HepG2 (cell line): ENCODE measurements around the gene DNMT3A. TPM values are rescaled to one million over a fixed set of nuclear protein-coding genes. Genes with fewer than 3 reads are reported as not detected.

Experiments
- BRCA1 ChIP-seq: sonication (generic); formaldehyde crosslinking; IDR thresholded peaks from 2 replicates; pipeline ENCODE4 v1.4.0; 2020; ENCODE audit warnings: missing genetic modification reagents
- CBFB ChIP-seq: sonication (generic); formaldehyde crosslinking; IDR thresholded peaks from 2 replicates; pipeline ENCODE4 v1.4.0; 2020; ENCODE audit warnings: missing genetic modification reagents
- CREB1 ChIP-seq, 2 experiments: fragments of 450-650 bp in 1 of 2; IDR thresholded peaks; 2 replicates each; pipeline ENCODE4 v1.6.1; 2016 to 2017; ENCODE audit warnings: control low read depth in 1 of 2, mild to moderate bottlenecking in 1 of 2, missing compliant biosample characterization in 1 of 2, missing genetic modification characterization in 1 of 2
- ELF4 ChIP-seq: sonication (generic); formaldehyde crosslinking; IDR thresholded peaks from 2 replicates; pipeline ENCODE4 v1.5.0; 2020; ENCODE audit warnings: missing genetic modification reagents, mild to moderate bottlenecking, moderate library complexity, borderline replicate concordance
- FOXA1 ChIP-seq, 2 experiments: fragments of 450-650 bp in 1 of 2; sonication (generic) in 1 of 2; formaldehyde crosslinking in 1 of 2; IDR thresholded peaks; 2 replicates each; pipeline versions ENCODE4 v1.4.0 to v1.6.1; 2016 to 2020; ENCODE audit warnings: missing genetic modification reagents in 1 of 2
- GTF3A ChIP-seq: sonication (generic); formaldehyde crosslinking; conservative IDR thresholded peaks from 2 replicates; pipeline ENCODE4 v1.4.0; 2020; ENCODE audit warnings: mild to moderate bottlenecking, missing genetic modification reagents
- HMGA1 ChIP-seq: sonication (generic); formaldehyde crosslinking; conservative IDR thresholded peaks from 2 replicates; pipeline ENCODE4 v1.4.0; 2020; ENCODE audit warnings: missing genetic modification reagents
- MXD4 ChIP-seq: IDR thresholded peaks from 2 replicates; pipeline ENCODE4 v1.6.1; 2016; ENCODE audit warnings: mild to moderate bottlenecking, missing biosample characterization, missing genetic modification reagents
- NCOA5 ChIP-seq: sonication (generic); formaldehyde crosslinking; IDR thresholded peaks from 2 replicates; pipeline ENCODE4 v1.4.0; 2020; ENCODE audit warnings: missing genetic modification reagents
- NFYC ChIP-seq: IDR thresholded peaks from 2 replicates; pipeline ENCODE4 v1.6.1; 2016; ENCODE audit warnings: missing genetic modification reagents, missing compliant biosample characterization
- RFXAP ChIP-seq: sonication (generic); formaldehyde crosslinking; IDR thresholded peaks from 2 replicates; pipeline ENCODE4 v1.4.0; 2020; ENCODE audit warnings: missing genetic modification reagents, borderline replicate concordance
- SIX1 ChIP-seq: sonication (generic); formaldehyde crosslinking; IDR thresholded peaks from 2 replicates; pipeline ENCODE4 v1.4.0; 2020; ENCODE audit warnings: missing genetic modification reagents, borderline replicate concordance
- SRSF4 ChIP-seq: fragments of 200-400 bp; formaldehyde crosslinking; IDR thresholded peaks from one replicate; pipeline ENCODE4 v1.6.1; 2018; ENCODE audit warnings: mild to moderate bottlenecking, low read depth, low read length, moderate library complexity; ENCODE audit not compliant: poor library complexity, severe bottlenecking
- TAF15 ChIP-seq: fragments of 200-400 bp; formaldehyde crosslinking; IDR thresholded peaks from one replicate; pipeline ENCODE4 v1.6.1; 2018; ENCODE audit warnings: mild to moderate bottlenecking, low read depth, low read length; ENCODE audit not compliant: poor library complexity, severe bottlenecking
- WIZ ChIP-seq: sonication (generic); formaldehyde crosslinking; IDR thresholded peaks from 2 replicates; pipeline ENCODE4 v1.5.1; 2020; ENCODE audit warnings: mild to moderate bottlenecking, missing genetic modification reagents
- ZBTB37 ChIP-seq: sonication (generic); formaldehyde crosslinking; IDR thresholded peaks from 2 replicates; pipeline ENCODE4 v1.4.0; 2020; ENCODE audit warnings: mild to moderate bottlenecking, missing genetic modification reagents
- ZNF234 ChIP-seq: sonication (generic); formaldehyde crosslinking; conservative IDR thresholded peaks from 2 replicates; pipeline ENCODE4 v1.5.1; 2020; ENCODE audit warnings: mild to moderate bottlenecking, missing genetic modification reagents
- ZNF354B ChIP-seq: sonication (generic); formaldehyde crosslinking; IDR thresholded peaks from 2 replicates; pipeline ENCODE4 v1.8.0; 2022; ENCODE audit warnings: mild to moderate bottlenecking, missing genetic modification reagents
- ZNF367 ChIP-seq: sonication (generic); formaldehyde crosslinking; IDR thresholded peaks from 2 replicates; pipeline ENCODE4 v1.4.0; 2020; ENCODE audit warnings: missing genetic modification reagents, borderline replicate concordance
- ZNF878 ChIP-seq: sonication (generic); formaldehyde crosslinking; IDR thresholded peaks from 2 replicates; pipeline ENCODE4 v1.8.1; 2023; ENCODE audit warnings: mild to moderate bottlenecking, missing genetic modification reagents, moderate library complexity
- ZSCAN9 ChIP-seq: IDR thresholded peaks from 2 replicates; pipeline ENCODE4 v1.6.1; 2016; ENCODE audit warnings: borderline replicate concordance
- polyA plus RNA-seq, 8 experiments: library from polyadenylated mRNA; depleted of rRNA in 3 of 8; stranded (reverse) in 7 of 8; unstranded in 1 of 8; fragments of >200 nt; fragmentation: Illumina TruSeq in 4 of 8; extraction: Trizol in 4 of 8; gene quantifications; 2 replicates each; pipeline versions ENCODE4 v1.2.1 to v1.2.3, GENCODE V29; 2011 to 2016; ENCODE audit warnings: low read depth in 4 of 8, missing spikeins in 1 of 8, mixed read lengths in 1 of 8; ENCODE audit not compliant: insufficient read depth in 1 of 8
- total RNA-seq, 5 experiments: library from RNA; depleted of rRNA; stranded (reverse); fragments of >200 nt; fragmentation: Illumina TruSeq; extraction: Trizol; gene quantifications; 2 replicates each; pipeline ENCODE4 v1.2.3, GENCODE V29; 2016; ENCODE audit warnings: low read depth in 1 of 5
- TF ChIP-seq, protein P1 (sequence below): IDR thresholded peaks from 2 replicates; pipeline ENCODE4 v1.6.1; 2016; ENCODE audit warnings: missing compliant biosample characterization, missing genetic modification reagents, borderline replicate concordance
- TF ChIP-seq, protein P2 (sequence below): sonication (generic); formaldehyde crosslinking; IDR thresholded peaks from 2 replicates; pipeline ENCODE4 v1.4.0; 2020; ENCODE audit warnings: low read depth, mild to moderate bottlenecking, missing genetic modification reagents
- TF ChIP-seq, protein P3 (sequence below): sonication (generic); formaldehyde crosslinking; IDR thresholded peaks from 2 replicates; pipeline ENCODE4 v1.4.0; 2020; ENCODE audit warnings: low read depth, missing genetic modification reagents

DNMT3A gene
- total and polyA plus RNA-seq, 2 of the 13 experiments (the other 11 are each of a cell fraction or from before 2014, with no cell fraction given): 14.7 to 29.1 TPM

- TF ChIP-seq, protein P1, sequence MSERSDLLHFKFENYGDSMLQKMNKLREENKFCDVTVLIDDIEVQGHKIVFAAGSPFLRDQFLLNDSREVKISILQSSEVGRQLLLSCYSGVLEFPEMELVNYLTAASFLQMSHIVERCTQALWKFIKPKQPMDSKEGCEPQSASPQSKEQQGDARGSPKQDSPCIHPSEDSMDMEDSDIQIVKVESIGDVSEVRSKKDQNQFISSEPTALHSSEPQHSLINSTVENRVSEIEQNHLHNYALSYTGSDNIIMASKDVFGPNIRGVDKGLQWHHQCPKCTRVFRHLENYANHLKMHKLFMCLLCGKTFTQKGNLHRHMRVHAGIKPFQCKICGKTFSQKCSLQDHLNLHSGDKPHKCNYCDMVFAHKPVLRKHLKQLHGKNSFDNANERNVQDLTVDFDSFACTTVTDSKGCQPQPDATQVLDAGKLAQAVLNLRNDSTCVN (CRISPR knock-in tag): peak; percentile 76; the same call in 1 of the 2 replicates
- TF ChIP-seq RFXAP (CRISPR knock-in tag): peak; percentile 71; the same call in 1 of the 2 replicates
- TF ChIP-seq ELF4 (CRISPR knock-in tag): no peak
- TF ChIP-seq ZNF354B (CRISPR knock-in tag): 0 out of 2 replicates have a peak, but pooled peaks have one; percentile 12
- peak; percentile 70 for TF ChIP-seq ZSCAN9
- no peak for TF ChIP-seq MXD4 (CRISPR knock-in tag)
- TF ChIP-seq SIX1 (CRISPR knock-in tag): no peak
- peak; percentile 57; the same call in 1 of the 2 replicates for TF ChIP-seq WIZ (CRISPR knock-in tag)
- 0 out of 2 replicates have a peak, but pooled peaks have one; percentile 69 for TF ChIP-seq BRCA1 (CRISPR knock-in tag)
- TF ChIP-seq CBFB: peak; percentile 52; the same call in 1 of the 2 replicates
- 0 out of 2 replicates have a peak, but pooled peaks have one; percentile 17 for TF ChIP-seq ZNF367 (CRISPR knock-in tag)
- no peak for TF ChIP-seq ZNF234 (CRISPR knock-in tag)
- TF ChIP-seq ZNF878 (CRISPR knock-in tag): 0 out of 2 replicates have a peak, but pooled peaks have one; percentile 52
- TF ChIP-seq ZBTB37 (CRISPR knock-in tag): no peak
- no peak for TF ChIP-seq SRSF4
- TF ChIP-seq FOXA1 (IDR thresholded peaks at IDR 0.05): no peak
- TF ChIP-seq FOXA1 (CRISPR knock-in tag; IDR thresholded peaks at IDR 0.05): peak; percentile 66
- TF ChIP-seq HMGA1 (CRISPR knock-in tag): no peak
- TF ChIP-seq, protein P2, sequence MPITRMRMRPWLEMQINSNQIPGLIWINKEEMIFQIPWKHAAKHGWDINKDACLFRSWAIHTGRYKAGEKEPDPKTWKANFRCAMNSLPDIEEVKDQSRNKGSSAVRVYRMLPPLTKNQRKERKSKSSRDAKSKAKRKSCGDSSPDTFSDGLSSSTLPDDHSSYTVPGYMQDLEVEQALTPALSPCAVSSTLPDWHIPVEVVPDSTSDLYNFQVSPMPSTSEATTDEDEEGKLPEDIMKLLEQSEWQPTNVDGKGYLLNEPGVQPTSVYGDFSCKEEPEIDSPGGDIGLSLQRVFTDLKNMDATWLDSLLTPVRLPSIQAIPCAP (CRISPR knock-in tag): peak; percentile 39; the same call in 1 of the 2 replicates
- TF ChIP-seq GTF3A (CRISPR knock-in tag): peak; percentile 68; the same call in 1 of the 2 replicates
- TF ChIP-seq, protein P3, sequence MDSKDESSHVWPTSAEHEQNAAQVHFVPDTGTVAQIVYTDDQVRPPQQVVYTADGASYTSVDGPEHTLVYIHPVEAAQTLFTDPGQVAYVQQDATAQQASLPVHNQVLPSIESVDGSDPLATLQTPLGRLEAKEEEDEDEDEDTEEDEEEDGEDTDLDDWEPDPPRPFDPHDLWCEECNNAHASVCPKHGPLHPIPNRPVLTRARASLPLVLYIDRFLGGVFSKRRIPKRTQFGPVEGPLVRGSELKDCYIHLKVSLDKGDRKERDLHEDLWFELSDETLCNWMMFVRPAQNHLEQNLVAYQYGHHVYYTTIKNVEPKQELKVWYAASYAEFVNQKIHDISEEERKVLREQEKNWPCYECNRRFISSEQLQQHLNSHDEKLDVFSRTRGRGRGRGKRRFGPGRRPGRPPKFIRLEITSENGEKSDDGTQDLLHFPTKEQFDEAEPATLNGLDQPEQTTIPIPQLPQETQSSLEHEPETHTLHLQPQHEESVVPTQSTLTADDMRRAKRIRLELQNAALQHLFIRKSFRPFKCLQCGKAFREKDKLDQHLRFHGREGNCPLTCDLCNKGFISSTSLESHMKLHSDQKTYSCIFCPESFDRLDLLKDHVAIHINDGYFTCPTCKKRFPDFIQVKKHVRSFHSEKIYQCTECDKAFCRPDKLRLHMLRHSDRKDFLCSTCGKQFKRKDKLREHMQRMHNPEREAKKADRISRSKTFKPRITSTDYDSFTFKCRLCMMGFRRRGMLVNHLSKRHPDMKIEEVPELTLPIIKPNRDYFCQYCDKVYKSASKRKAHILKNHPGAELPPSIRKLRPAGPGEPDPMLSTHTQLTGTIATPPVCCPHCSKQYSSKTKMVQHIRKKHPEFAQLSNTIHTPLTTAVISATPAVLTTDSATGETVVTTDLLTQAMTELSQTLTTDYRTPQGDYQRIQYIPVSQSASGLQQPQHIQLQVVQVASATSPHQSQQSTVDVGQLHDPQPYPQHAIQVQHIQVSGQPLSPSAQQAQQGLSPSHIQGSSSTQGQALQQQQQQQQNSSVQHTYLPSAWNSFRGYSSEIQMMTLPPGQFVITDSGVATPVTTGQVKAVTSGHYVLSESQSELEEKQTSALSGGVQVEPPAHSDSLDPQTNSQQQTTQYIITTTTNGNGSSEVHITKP (CRISPR knock-in tag): 0 out of 2 replicates have a peak, but pooled peaks have one; percentile 55
- TF ChIP-seq TAF15: no peak
- TF ChIP-seq NCOA5 (CRISPR knock-in tag): no peak
- TF ChIP-seq CREB1 (IDR thresholded peaks at IDR 0.05): no peak
- TF ChIP-seq CREB1 (CRISPR knock-in tag; IDR thresholded peaks at IDR 0.05): peak; percentile 55; the same call in 1 of the 2 replicates
- TF ChIP-seq NFYC (CRISPR knock-in tag): peak; percentile 85
Observed at GRCh38 chr2:25362049-25362433, 20.3 kb upstream of the DNMT3A start (continued).
